HEK293 (cell line): ENCODE data around the gene ZDHHC24.

Experiments
- CTCF ChIA-PET: fragments of 350-600 bp; formaldehyde crosslinking; extraction: SDS; loops from one replicate; lab custom pipeline; 2021; ENCODE audit warnings: antibody characterized with exemption; lab: Yijun Ruan, JAX
- POLR2A ChIA-PET: fragments of 300-600 bp; formaldehyde crosslinking; extraction: SDS; loops from one replicate; lab custom pipeline; 2020; ENCODE audit warnings: antibody characterized with exemption, inconsistent platforms; lab: Yijun Ruan, JAX
- H3K27ac ChIP-seq: fragments of 200-500 bp; sonication (Bioruptor generic); 2 replicates; pipeline ENCODE4 v1.5.1; 2014; ENCODE audit warnings: low read depth, low read length, control low read depth, inconsistent platforms; ENCODE audit errors: extremely low read depth
- H3K36me3 ChIP-seq, 2 experiments: fragments of 200-500 bp in 1 of 2; sonication (Bioruptor generic) in 1 of 2; 1 replicate in 1 of 2; 2 replicates in 1 of 2; pipeline ENCODE4 v1.5.1; 2014 to 2017; ENCODE audit warnings: inconsistent platforms in 2 of 2, low read length in 2 of 2; ENCODE audit not compliant: control insufficient read depth in 2 of 2, insufficient read depth in 1 of 2
- H3K4me1 ChIP-seq: fragments of 200-500 bp; sonication (Bioruptor generic); 2 replicates; pipeline ENCODE4 v1.5.1; 2014; ENCODE audit warnings: mild to moderate bottlenecking, low read length, inconsistent platforms; ENCODE audit not compliant: control insufficient read depth, insufficient read depth
- H3K4me3 ChIP-seq: 2 replicates; pipeline ENCODE4 v1.5.1; 2011; ENCODE audit warnings: low read depth, mild to moderate bottlenecking, control low read depth, low read length, moderate library complexity
- H3K9me3 ChIP-seq: fragments of 200-500 bp; sonication (Bioruptor generic); 2 replicates; pipeline ENCODE4 v1.5.1; 2014; ENCODE audit warnings: low read depth, low read length, inconsistent platforms; ENCODE audit not compliant: control insufficient read depth, insufficient read depth
- ZBTB48 ChIP-seq: fragments of 450-650 bp; formaldehyde crosslinking; IDR thresholded peaks from 2 replicates; pipeline ENCODE4 v1.5.1; 2016; ENCODE audit warnings: missing biosample characterization, missing genetic modification characterization
- ZNF138 ChIP-seq: fragments of 450-650 bp; formaldehyde crosslinking; IDR thresholded peaks from 2 replicates; pipeline ENCODE4 v1.5.1; 2016; ENCODE audit warnings: missing biosample characterization, missing genetic modification characterization, borderline replicate concordance
- ZNF19 ChIP-seq: fragments of 450-650 bp; formaldehyde crosslinking; IDR thresholded peaks from 2 replicates; pipeline ENCODE4; 2016; ENCODE audit warnings: missing biosample characterization, missing genetic modification characterization, low read depth
- ZNF221 ChIP-seq: fragments of 450-650 bp; formaldehyde crosslinking; IDR thresholded peaks from 2 replicates; pipeline ENCODE4 v1.5.1; 2017; ENCODE audit warnings: missing biosample characterization, missing genetic modification characterization, borderline replicate concordance

The ZDHHC24 gene

DNA sequence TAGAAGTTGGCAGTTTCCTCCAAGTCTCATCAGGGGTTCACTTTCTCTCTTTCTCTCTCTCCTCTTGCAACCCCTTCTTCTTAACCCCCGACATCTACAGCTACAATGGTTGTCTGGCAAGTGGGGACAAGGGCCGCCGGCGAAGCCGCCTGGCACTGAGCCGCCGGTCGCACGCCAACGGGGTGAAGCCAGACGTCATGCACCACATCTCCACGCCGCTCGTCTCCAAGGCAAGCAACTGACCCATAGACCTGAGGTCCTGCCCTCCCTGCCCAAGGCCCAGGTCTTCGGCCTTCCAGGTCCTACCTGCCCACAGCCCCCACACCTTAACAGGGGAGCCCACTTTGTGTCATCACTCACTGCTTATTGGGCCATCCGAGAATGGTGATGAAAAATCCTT is 74.7 kb downstream of the ZDHHC24 start:
- TF ChIP-seq ZNF138 (tag by site-specific recombination) (no peak), ZBTB48 (tag by site-specific recombination) (no peak), ZNF19 (no peak), ZNF221 (tag by site-specific recombination) (no peak)
- Histone ChIP-seq H3K4me1 (no peaks in the 10 kb centered on the region), H3K27ac (no peak overlapping the region), H3K36me3 (peaks cover 0 to 61% of the 10 kb centered on the region in 2 experiments; a peak in 2 of 3 replicates), H3K9me3 (no peaks in the 10 kb centered on the region), H3K4me3 (no peak overlapping the region)
- POLR2A ChIA-PET = interaction anchor here (6.2 kb wide), 1 partner anchor 8 kb away, joined by 64 read pairs; the partner anchor contains the start of gene DPP3
- CTCF ChIA-PET = interaction anchor here (0.7 to 3.2 kb wide), 3 partner anchors 32 to 207 kb away, joined by 3 to 17 read pairs (median 4); partner anchors contain the start of gene MRPL11
